ENCODE results near the gene PTCD2. TPM values are rescaled to one million over a fixed set of nuclear protein-coding genes. Genes with fewer than 3 reads are reported as not detected.

PTCD2 gene
- total and polyA plus RNA-seq, 4 experiments from 2014 or later, result 4.1 to 12.0 (median 8.9) TPM

GRCh38 chr5:72378639-72379289 is 58.6 kb downstream of the PTCD2 start:
- Histone ChIP-seq H3K36me3 (ENCODE audit: insufficient read depth, low read length) (no peaks in the 10 kb centered on the region), H3K4me3 (ENCODE audit: low read length in 2 of 2) (no peak overlapping the region), H3K27ac (ENCODE audit: low read depth, low read length) (no peak overlapping the region), H3K9me3 (ENCODE audit: control insufficient read depth in 1 of 2, low read length in 2 of 2) (no peaks in the 10 kb centered on the region), H3K4me1 (ENCODE audit: insufficient read depth, low read length) (no peaks in the 10 kb centered on the region), H3K27me3 (ENCODE audit: insufficient read depth, low read length) (no peaks in the 10 kb centered on the region)
- Mint-ChIP-seq H3K27me3 (peaks cover 3 to 18% of the 10 kb centered on the region in 2 donors), H3K27ac (no peak overlapping the region), H3K36me3 (peaks cover 0 to 6% of the 10 kb centered on the region in 2 donors), H3K4me3 (no peak overlapping the region), H3K9me3 (peaks cover 0 to 3% (median 0%) of the 10 kb centered on the region in 8 donors), H3K4me1 (no peaks in the 10 kb centered on the region)
- intact Hi-C loops (cut with micrococcal nuclease), result no loop called here
- ChIA-PET POLR2A (ENCODE audit: partially characterized antibody) (no interaction called here), CTCF (ENCODE audit: partially characterized antibody) (interaction anchor here (1.2 kb wide), 1 partner anchor 10 kb away, joined by 3 read pairs; no protein-coding TSS in a partner anchor)
- no peak for DNase-seq

DNA sequence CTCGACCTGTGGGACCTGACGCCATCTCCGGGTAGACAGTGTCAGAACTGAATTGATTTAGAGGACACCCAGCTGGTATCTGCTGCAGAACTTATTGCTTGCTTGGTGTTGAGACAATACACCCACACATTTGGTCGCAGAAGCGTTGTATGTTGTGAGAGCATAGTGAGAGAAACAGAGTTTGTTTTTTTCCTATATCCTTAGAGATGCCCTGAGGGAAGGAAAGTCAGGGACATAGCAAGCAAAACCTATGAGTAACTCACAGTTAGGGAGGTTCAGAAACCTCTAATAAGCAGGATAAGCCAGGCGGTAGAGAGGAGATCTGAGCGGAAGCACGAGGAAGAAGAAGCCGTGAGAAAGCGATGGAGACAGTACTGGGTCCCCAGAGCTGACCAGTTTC is 59.8 kb downstream of the PTCD2 start:
- DNase-seq, result no peak

GRCh38 chr5:72380492-72381274 is 60.5 kb downstream of the PTCD2 start:
- no peaks in the 10 kb centered on the region for H3K27me3 ChIP-seq (ENCODE audit: insufficient read depth, low read length)
- intact Hi-C loops (cut with micrococcal nuclease), result no loop called here
- H3K4me1 Mint-ChIP-seq, result no peaks in the 10 kb centered on the region
- no peak overlapping the region for H3K27ac Mint-ChIP-seq
- no peaks in the 10 kb centered on the region for H3K36me3 ChIP-seq (ENCODE audit: insufficient read depth, low read length)
- H3K36me3 Mint-ChIP-seq, result peaks cover 0 to 5% of the 10 kb centered on the region in 2 donors
- no peak overlapping the region for H3K4me3 ChIP-seq (ENCODE audit: low read length in 2 of 2)
- H3K4me3 Mint-ChIP-seq, result no peak overlapping the region
- no peak overlapping the region for H3K27ac ChIP-seq (ENCODE audit: low read depth, low read length)
- CTCF ChIA-PET (ENCODE audit: partially characterized antibody), result no interaction called here
- peaks cover 0 to 3% (median 0%) of the 10 kb centered on the region in 8 donors for H3K9me3 Mint-ChIP-seq
- POLR2A ChIA-PET (ENCODE audit: partially characterized antibody), result no interaction called here
- DNase-seq, result no peak
- H3K9me3 ChIP-seq (ENCODE audit: control insufficient read depth in 1 of 2, low read length in 2 of 2), result no peaks in the 10 kb centered on the region
- peaks cover 1 to 14% of the 10 kb centered on the region in 2 donors for H3K27me3 Mint-ChIP-seq
- no peaks in the 10 kb centered on the region for H3K4me1 ChIP-seq (ENCODE audit: insufficient read depth, low read length)

More for the DNA sequence above, 59.8 kb downstream of the PTCD2 start:
- intact Hi-C loops (cut with micrococcal nuclease), result no loop called here
- H3K27ac ChIP-seq (ENCODE audit: low read depth, low read length), result no peak overlapping the region
- POLR2A ChIA-PET (ENCODE audit: partially characterized antibody), result no interaction called here
- no peak overlapping the region for H3K4me3 Mint-ChIP-seq
- CTCF ChIA-PET (ENCODE audit: partially characterized antibody), result interaction anchor here (1.2 kb wide), 1 partner anchor 9 kb away, joined by 3 read pairs; no protein-coding TSS in a partner anchor
- peaks cover 0 to 6% of the 10 kb centered on the region in 2 donors for H3K36me3 Mint-ChIP-seq
- no peak overlapping the region for H3K4me3 ChIP-seq (ENCODE audit: low read length in 2 of 2)
- no peaks in the 10 kb centered on the region for H3K27me3 ChIP-seq (ENCODE audit: insufficient read depth, low read length)
- peaks cover 0 to 3% (median 0%) of the 10 kb centered on the region in 8 donors for H3K9me3 Mint-ChIP-seq
- peaks cover 3 to 18% of the 10 kb centered on the region in 2 donors for H3K27me3 Mint-ChIP-seq
- H3K4me1 Mint-ChIP-seq, result no peaks in the 10 kb centered on the region
- H3K27ac Mint-ChIP-seq, result no peak overlapping the region
- H3K4me1 ChIP-seq (ENCODE audit: insufficient read depth, low read length), result no peaks in the 10 kb centered on the region
- no peaks in the 10 kb centered on the region for H3K9me3 ChIP-seq (ENCODE audit: control insufficient read depth in 1 of 2, low read length in 2 of 2)
- no peaks in the 10 kb centered on the region for H3K36me3 ChIP-seq (ENCODE audit: insufficient read depth, low read length)

GRCh38 chr5:72383280-72383679 is 63.1 kb downstream of the PTCD2 start:
- ChIA-PET CTCF (ENCODE audit: partially characterized antibody) (no interaction called here), POLR2A (ENCODE audit: partially characterized antibody) (no interaction called here)
- Histone ChIP-seq H3K4me1 (ENCODE audit: insufficient read depth, low read length) (no peaks in the 10 kb centered on the region), H3K27ac (ENCODE audit: low read depth, low read length) (no peak overlapping the region), H3K27me3 (ENCODE audit: insufficient read depth, low read length) (no peaks in the 10 kb centered on the region), H3K9me3 (ENCODE audit: control insufficient read depth in 1 of 2, low read length in 2 of 2) (no peaks in the 10 kb centered on the region), H3K4me3 (ENCODE audit: low read length in 2 of 2) (no peak overlapping the region), H3K36me3 (ENCODE audit: insufficient read depth, low read length) (no peaks in the 10 kb centered on the region)
- Mint-ChIP-seq H3K9me3 (peaks cover 0 to 3% (median 0%) of the 10 kb centered on the region in 8 donors), H3K27ac (no peak overlapping the region), H3K4me3 (no peak overlapping the region), H3K4me1 (no peaks in the 10 kb centered on the region), H3K36me3 (no peaks in the 10 kb centered on the region), H3K27me3 (peaks cover 1 to 11% of the 10 kb centered on the region in 2 donors)
- no peak for DNase-seq
- intact Hi-C loops (cut with micrococcal nuclease), result no loop called here

- no peaks in the 10 kb centered on the region for H3K36me3 ChIP-seq (ENCODE audit: insufficient read depth, low read length)
- H3K4me3 Mint-ChIP-seq, result no peak overlapping the region
- intact Hi-C loops (cut with micrococcal nuclease), result no loop called here
- no peaks in the 10 kb centered on the region for H3K4me1 Mint-ChIP-seq
- no peaks in the 10 kb centered on the region for H3K4me1 ChIP-seq (ENCODE audit: insufficient read depth, low read length)
- H3K9me3 Mint-ChIP-seq, result peaks cover 0 to 3% (median 0%) of the 10 kb centered on the region in 8 donors
- ChIA-PET CTCF (ENCODE audit: partially characterized antibody) (interaction anchor here (0.6 kb wide), 1 partner anchor 79 kb away, joined by 4 read pairs; no protein-coding TSS in a partner anchor), POLR2A (ENCODE audit: partially characterized antibody) (no interaction called here)
- no peak overlapping the region for H3K27ac Mint-ChIP-seq
- DNase-seq, result no peak
- H3K27me3 Mint-ChIP-seq, result peaks cover 1 to 7% of the 10 kb centered on the region in 2 donors
- no peak overlapping the region for H3K27ac ChIP-seq (ENCODE audit: low read depth, low read length)
- H3K27me3 ChIP-seq (ENCODE audit: insufficient read depth, low read length), result no peaks in the 10 kb centered on the region
- no peaks in the 10 kb centered on the region for H3K36me3 Mint-ChIP-seq
- no peak overlapping the region for H3K4me3 ChIP-seq (ENCODE audit: low read length in 2 of 2)
- no peaks in the 10 kb centered on the region for H3K9me3 ChIP-seq (ENCODE audit: control insufficient read depth in 1 of 2, low read length in 2 of 2)
These were observed 63.6 kb downstream of the PTCD2 start for GRCh38 chr5:72383726-72384125.

DNA sequence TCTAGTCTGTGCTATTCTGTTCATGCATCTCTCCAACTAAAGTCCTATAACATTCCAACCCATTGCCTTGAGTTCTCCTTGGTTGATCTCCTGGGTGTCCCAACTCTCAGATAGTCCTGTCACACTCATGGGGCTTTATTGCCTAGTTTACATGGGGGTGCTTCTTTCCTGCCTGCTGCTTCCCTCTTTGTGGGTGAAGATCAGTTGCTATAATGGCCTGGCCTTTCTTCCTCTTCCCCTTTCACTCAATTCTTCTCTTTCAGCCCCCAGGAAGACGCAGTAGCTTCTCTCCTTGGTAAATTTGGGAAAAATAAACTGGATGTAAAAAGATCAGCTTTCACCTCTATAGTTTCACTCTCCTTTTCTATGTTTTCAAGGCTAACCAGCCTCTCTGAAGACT is 66.5 kb downstream of the PTCD2 start:
- POLR2A ChIA-PET (ENCODE audit: partially characterized antibody), result no interaction called here
- H3K27ac Mint-ChIP-seq, result no peak overlapping the region
- H3K36me3 Mint-ChIP-seq, result no peaks in the 10 kb centered on the region
- no peaks in the 10 kb centered on the region for H3K9me3 Mint-ChIP-seq
- no peaks in the 10 kb centered on the region for H3K4me1 Mint-ChIP-seq
- Histone ChIP-seq H3K4me1 (ENCODE audit: insufficient read depth, low read length) (no peaks in the 10 kb centered on the region), H3K9me3 (ENCODE audit: control insufficient read depth in 1 of 2, low read length in 2 of 2) (no peaks in the 10 kb centered on the region), H3K27ac (ENCODE audit: low read depth, low read length) (no peak overlapping the region), H3K4me3 (ENCODE audit: low read length in 2 of 2) (no peak overlapping the region), H3K36me3 (ENCODE audit: insufficient read depth, low read length) (no peaks in the 10 kb centered on the region), H3K27me3 (ENCODE audit: insufficient read depth, low read length) (no peaks in the 10 kb centered on the region)
- intact Hi-C loops (cut with micrococcal nuclease), result no loop called here
- CTCF ChIA-PET (ENCODE audit: partially characterized antibody), result no interaction called here
- peaks cover 10 to 11% of the 10 kb centered on the region in 2 donors for H3K27me3 Mint-ChIP-seq
- no peak for DNase-seq
- no peak overlapping the region for H3K4me3 Mint-ChIP-seq

DNA sequence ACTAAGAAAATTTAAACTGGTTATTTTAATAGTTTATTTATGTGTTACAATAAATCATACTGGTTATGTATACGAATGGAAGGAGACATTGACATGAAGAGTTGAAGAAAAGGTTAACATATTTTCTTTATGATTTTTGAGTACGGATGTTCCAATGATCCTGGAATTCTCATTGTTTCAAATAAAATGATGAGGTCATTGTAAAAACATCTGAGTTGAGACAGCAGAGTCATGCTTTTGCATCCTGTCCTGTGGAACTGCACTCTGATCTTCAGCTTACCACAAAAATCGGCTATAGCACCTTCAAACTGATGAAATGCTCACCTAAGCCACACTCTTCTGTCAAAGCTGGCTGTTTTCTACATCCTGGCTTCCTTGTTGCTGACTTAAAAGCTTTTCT is 67.8 kb downstream of the PTCD2 start:
- Histone ChIP-seq H3K4me1 (ENCODE audit: insufficient read depth, low read length) (no peaks in the 10 kb centered on the region), H3K9me3 (ENCODE audit: control insufficient read depth in 1 of 2, low read length in 2 of 2) (no peaks in the 10 kb centered on the region), H3K27me3 (ENCODE audit: insufficient read depth, low read length) (no peaks in the 10 kb centered on the region), H3K4me3 (ENCODE audit: low read length in 2 of 2) (no peak overlapping the region), H3K27ac (ENCODE audit: low read depth, low read length) (no peak overlapping the region), H3K36me3 (ENCODE audit: insufficient read depth, low read length) (no peaks in the 10 kb centered on the region)
- intact Hi-C loops (cut with micrococcal nuclease), result no loop called here
- ChIA-PET CTCF (ENCODE audit: partially characterized antibody) (interaction anchor here (1.0 kb wide), 1 partner anchor 9 kb away, joined by 3 read pairs; no protein-coding TSS in a partner anchor), POLR2A (ENCODE audit: partially characterized antibody) (no interaction called here)
- Mint-ChIP-seq H3K27ac (no peak overlapping the region), H3K9me3 (peaks cover 0 to under 1% (median 0%) of the 10 kb centered on the region in 8 donors), H3K4me3 (no peak overlapping the region), H3K4me1 (no peaks in the 10 kb centered on the region), H3K27me3 (peaks cover 10 to 11% of the 10 kb centered on the region in 2 donors), H3K36me3 (no peaks in the 10 kb centered on the region)
- DNase-seq, result no peak
